22Rv1 (cell line): Measurements from ENCODE around the gene FHAD1.

ENCODE experiments used
- CTCF ChIP-seq: fragments of 450-650 bp; IDR thresholded peaks from 2 replicates; pipeline ENCODE4 v1.5.1; 2017; ENCODE audit warnings: mild to moderate bottlenecking
- ZFX ChIP-seq: fragments of 450-650 bp; IDR thresholded peaks from 2 replicates; pipeline ENCODE4 v1.6.1; 2017; ENCODE audit warnings: antibody characterized with exemption, borderline replicate concordance

GRCh38 chr1:15248216-15248615 lies 1.2 kb downstream of the FHAD1 start:
- TF ChIP-seq CTCF (no peak), ZFX (no peak)
